Left lung (tissue), 10 donors: ENCODE data around the gene AFMID. TPM values are rescaled to one million over a fixed set of nuclear protein-coding genes. Genes with fewer than 3 reads are reported as not detected.

ENCODE experiments used
- ATAC-seq: fragments of 200-7000 bp; cut with Tn5 transposase; one replicate; pipeline ENCODE4 v1.9.1; 2020; ENCODE audit warnings: moderate library complexity
- DNase-seq, 4 donors: peaks; one replicate each; pipeline ENCODE4 v3.0.0-alpha.2; 2013 to 2020
- H3K27ac ChIP-seq, 2 donors: fragments of 200-600 bp; sonication (generic) in 1 of 2; one replicate each; pipeline versions ENCODE4 v1.5.0 to v1.8.0; 2020 to 2021
- H3K27me3 ChIP-seq, 2 donors: fragments of 200-600 bp; sonication (generic) in 1 of 2; one replicate each; pipeline versions ENCODE4 v1.5.0 to v1.8.0; 2020 to 2021
- H3K36me3 ChIP-seq, 2 donors: fragments of 200-600 bp; sonication (generic) in 1 of 2; one replicate each; pipeline versions ENCODE4 v1.5.0 to v1.8.0; 2020 to 2021
- H3K4me1 ChIP-seq, 2 donors: fragments of 200-600 bp; one replicate each; pipeline ENCODE4 v1.8.0; 2021
- H3K4me3 ChIP-seq, 2 donors: fragments of 200-600 bp; sonication (generic) in 1 of 2; one replicate each; pipeline versions ENCODE4 v1.5.0 to v1.8.0; 2020 to 2021; ENCODE audit warnings: mild to moderate bottlenecking in 1 of 2
- H3K9me3 ChIP-seq, 2 donors: fragments of 200-600 bp; sonication (generic) in 1 of 2; one replicate each; pipeline versions ENCODE4 v1.5.0 to v1.8.0; 2020 to 2021
- intact Hi-C, 2 donors: fragments of 100-400 bp; cut with DNase I; formaldehyde crosslinking; loops; one replicate each; pipeline versions ENCODE4 v1.11.2 to v1.14.2; 2022
- polyA plus RNA-seq, 6 donors: library from polyadenylated mRNA; unstranded; fragments of 120-200 nt; gene quantifications; one replicate each; pipeline ENCODE4 v1.2.1, GENCODE V29; 2013; ENCODE audit not compliant: insufficient read length in 6 of 6
- total RNA-seq, 2 donors: library from RNA; stranded (reverse); fragmentation: NEBNext Ultra II Directional; extraction: Animal tissue kit (Norgen Biotek cat#: 25700); gene quantifications; one replicate each; pipeline ENCODE4 v1.2.1, GENCODE V29; 2021
- TF ChIP-seq, protein P1 (sequence below), 2 donors: fragments of 200-600 bp; sonication (generic) in 1 of 2; IDR thresholded peaks; one replicate each; pipeline versions ENCODE4 v1.5.0 to v1.8.0; 2021; ENCODE audit warnings: antibody characterized with exemption in 2 of 2
- donor health status: DM: no; HTN: yes; CAD: no.
- donor health status: DM: no; HTN: no; CAD: no.

AFMID gene
- total and polyA plus RNA-seq, 8 donors = 31.3 to 58.9 (median 50.9) TPM

DNA sequence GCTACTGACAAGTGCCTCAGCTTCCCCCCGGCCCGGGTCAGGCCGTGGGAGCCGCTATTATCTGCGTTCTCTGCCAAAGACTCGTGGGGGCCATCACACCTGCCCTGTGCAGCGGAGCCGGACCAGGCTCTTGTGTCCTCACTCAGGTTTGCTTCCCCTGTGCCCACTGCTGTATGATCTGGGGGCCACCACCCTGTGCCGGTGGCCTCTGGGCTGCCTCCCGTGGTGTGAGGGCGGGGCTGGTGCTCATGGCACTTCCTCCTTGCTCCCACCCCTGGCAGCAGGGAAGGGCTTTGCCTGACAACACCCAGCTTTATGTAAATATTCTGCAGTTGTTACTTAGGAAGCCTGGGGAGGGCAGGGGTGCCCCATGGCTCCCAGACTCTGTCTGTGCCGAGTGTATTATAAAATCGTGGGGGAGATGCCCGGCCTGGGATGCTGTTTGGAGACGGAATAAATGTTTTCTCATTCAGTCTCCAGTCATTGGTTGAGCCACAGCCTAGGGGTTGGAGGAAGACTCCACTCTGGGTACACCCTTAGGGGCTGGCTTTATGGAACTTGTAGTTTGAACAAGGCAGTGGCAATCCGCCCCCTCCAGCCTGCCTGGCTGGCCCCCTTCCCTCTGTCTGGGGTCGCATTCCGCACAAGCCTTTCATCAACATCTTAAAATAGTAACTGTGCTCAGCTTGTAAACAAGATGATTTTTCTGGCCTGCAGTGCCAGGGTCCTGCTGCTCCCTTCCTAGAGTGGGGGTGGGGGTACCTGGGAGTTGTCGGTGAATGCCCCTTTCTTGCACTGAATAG is 14.7 kb upstream of the AFMID start:
- ATAC-seq (peak; percentile 36), DNase-seq (peak in 3 of 4 donors; percentile 55 to 91 (median 84))
- TF ChIP-seq, protein P1, sequence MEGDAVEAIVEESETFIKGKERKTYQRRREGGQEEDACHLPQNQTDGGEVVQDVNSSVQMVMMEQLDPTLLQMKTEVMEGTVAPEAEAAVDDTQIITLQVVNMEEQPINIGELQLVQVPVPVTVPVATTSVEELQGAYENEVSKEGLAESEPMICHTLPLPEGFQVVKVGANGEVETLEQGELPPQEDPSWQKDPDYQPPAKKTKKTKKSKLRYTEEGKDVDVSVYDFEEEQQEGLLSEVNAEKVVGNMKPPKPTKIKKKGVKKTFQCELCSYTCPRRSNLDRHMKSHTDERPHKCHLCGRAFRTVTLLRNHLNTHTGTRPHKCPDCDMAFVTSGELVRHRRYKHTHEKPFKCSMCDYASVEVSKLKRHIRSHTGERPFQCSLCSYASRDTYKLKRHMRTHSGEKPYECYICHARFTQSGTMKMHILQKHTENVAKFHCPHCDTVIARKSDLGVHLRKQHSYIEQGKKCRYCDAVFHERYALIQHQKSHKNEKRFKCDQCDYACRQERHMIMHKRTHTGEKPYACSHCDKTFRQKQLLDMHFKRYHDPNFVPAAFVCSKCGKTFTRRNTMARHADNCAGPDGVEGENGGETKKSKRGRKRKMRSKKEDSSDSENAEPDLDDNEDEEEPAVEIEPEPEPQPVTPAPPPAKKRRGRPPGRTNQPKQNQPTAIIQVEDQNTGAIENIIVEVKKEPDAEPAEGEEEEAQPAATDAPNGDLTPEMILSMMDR (IDR thresholded peaks at IDR 0.05) = no peak
- Histone ChIP-seq H3K27me3 (no peaks in the 10 kb centered on the region), H3K9me3 (no peaks in the 10 kb centered on the region), H3K36me3 (peaks cover 0 to 31% of the 10 kb centered on the region in 2 donors), H3K27ac (peak overlapping the region; percentile 88 to 92), H3K4me3 (peak overlapping the region in 1 of 2 donors; percentile 20), H3K4me1 (peaks cover 47 to 88% of the 10 kb centered on the region in 2 donors)
- intact Hi-C loops = no loop called here

DNA sequence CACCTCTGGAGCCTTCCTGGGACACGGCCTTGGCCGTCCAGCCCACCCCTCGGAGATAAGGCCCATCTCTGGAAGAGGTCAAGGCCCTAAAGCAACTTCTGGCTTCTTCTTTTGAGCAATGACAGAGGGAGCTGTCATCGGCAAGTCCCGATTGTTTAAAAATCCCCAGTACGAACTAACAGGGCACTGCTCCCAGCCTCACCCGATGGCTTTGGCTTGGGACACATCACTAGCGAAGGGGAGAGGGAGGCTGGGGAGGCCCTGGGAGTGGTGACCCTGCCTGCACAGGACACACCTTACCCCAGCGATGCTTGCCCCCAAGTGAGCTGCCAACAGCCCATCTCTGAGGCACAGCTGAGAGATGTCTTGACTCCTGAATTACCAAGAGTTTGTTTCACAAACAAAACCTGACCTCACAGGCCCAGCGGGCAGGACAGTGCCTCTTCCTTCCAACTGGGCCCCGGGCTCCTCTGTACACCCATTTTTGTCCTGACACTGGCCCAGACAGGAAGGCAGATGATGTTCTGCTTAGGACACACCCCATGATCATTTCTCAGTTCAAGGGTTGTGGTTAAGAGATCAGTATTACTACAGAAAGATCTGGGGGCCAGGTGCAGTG is 14.0 kb upstream of the AFMID start:
- H3K27me3 ChIP-seq = no peaks in the 10 kb centered on the region
- no peak for ATAC-seq
- H3K4me1 ChIP-seq = peaks cover 47 to 84% of the 10 kb centered on the region in 2 donors
- H3K9me3 ChIP-seq = no peaks in the 10 kb centered on the region
- no peak for DNase-seq
- H3K27ac ChIP-seq = peak overlapping the region; percentile 88 to 92
- no peak overlapping the region for H3K4me3 ChIP-seq
- TF ChIP-seq, protein P1 (IDR thresholded peaks at IDR 0.05) = no peak
- intact Hi-C loops = no loop called here
- peaks cover 0 to 31% of the 10 kb centered on the region in 2 donors for H3K36me3 ChIP-seq

DNA sequence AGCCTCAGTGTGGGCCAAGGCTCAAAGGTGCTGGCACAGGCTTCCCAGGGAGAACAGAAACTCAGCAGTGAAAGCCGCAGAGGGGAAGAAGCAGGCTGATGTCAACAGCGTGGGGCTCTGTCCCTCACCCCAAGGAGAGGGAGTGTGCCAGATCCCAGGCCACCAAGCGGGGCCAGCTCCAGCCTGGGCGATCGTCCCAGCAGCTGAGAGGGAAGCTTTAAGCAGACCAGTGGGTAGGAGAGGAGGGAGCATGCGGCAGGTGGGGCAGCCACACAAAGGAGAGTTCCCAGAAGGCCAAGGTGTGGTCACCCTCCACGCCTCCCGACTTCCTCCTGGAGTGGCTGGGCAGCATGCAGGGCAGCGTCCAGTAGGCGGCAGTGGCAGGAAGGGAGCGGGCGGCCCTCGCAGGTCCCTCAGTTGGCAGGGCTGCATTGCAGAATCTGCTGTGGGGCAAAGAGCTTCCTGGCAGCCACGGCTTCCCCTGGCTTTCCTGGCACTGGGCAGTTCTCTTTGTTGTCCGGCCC is 12.8 kb upstream of the AFMID start:
- Histone ChIP-seq H3K27ac (peak overlapping the region; percentile 88 to 92), H3K4me1 (peaks cover 46 to 89% of the 10 kb centered on the region in 2 donors), H3K36me3 (peaks cover 0 to 31% of the 10 kb centered on the region in 2 donors), H3K4me3 (no peak overlapping the region), H3K27me3 (no peaks in the 10 kb centered on the region), H3K9me3 (no peaks in the 10 kb centered on the region)
- intact Hi-C loops = no loop called here
- peak; percentile 83 for ATAC-seq
- DNase-seq = peak in 2 of 4 donors; percentile 94 to 96
- TF ChIP-seq, protein P1 (IDR thresholded peaks at IDR 0.05) = peak; percentile 47 to 77

DNA sequence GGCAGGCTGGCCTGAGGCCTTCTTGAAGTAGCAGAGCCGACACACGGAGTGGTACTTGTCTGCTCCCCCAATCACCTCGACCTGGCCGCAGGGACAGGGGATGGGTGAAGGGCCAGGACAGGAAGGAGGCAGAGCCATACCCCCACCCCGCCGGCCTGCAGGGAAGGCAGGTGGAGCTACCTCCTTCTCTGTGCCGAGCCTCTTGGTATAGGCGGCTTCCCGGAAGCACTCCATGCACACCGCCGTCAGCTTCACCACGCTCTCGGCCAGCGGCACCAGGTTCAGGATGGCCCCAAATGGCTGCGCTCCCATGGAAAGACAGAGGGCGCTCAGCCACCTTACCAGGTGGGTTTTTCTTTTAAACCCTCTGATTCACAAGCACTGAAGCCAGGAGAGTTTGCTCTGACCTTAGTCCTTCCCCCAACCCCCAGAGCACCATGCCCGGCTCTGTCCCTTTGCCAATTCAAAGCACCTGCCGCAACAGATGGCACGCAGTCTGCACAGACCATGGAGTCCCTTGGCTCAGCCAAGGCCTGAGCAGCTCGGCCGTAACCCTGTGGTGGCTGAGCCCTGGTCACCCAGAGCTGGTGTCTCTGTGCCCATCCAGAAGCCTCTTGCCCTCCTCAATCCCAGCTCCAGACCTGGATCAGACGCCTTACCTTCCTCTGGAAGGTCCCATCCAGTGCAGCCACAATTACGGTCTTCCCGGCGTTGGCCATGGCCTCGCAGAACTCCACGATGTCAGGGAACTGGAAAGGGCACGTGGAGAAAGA is 12.1 kb upstream of the AFMID start:
- H3K36me3 ChIP-seq = peaks cover 0 to 31% of the 10 kb centered on the region in 2 donors
- no peaks in the 10 kb centered on the region for H3K27me3 ChIP-seq
- DNase-seq (no peak), ATAC-seq (peak; percentile 46)
- H3K4me3 ChIP-seq = peak overlapping the region in 1 of 2 donors; percentile 2
- H3K9me3 ChIP-seq = no peaks in the 10 kb centered on the region
- peaks cover 41 to 89% of the 10 kb centered on the region in 2 donors for H3K4me1 ChIP-seq
- TF ChIP-seq, protein P1 (IDR thresholded peaks at IDR 0.05) = no peak
- H3K27ac ChIP-seq = peak overlapping the region; percentile 88 to 92
- intact Hi-C loops = no loop called here
